Heart left ventricle (tissue), 16 donors: ENCODE measurements around the gene DLD. TPM values are rescaled to one million over a fixed set of nuclear protein-coding genes. Genes with fewer than 3 reads are reported as not detected.

Experiments
- ATAC-seq, 4 donors: fragments of 200-7000 bp; cut with Tn5 transposase; one replicate each; pipeline ENCODE4 v1.9.1; 2020 to 2022; ENCODE audit warnings: moderate library complexity in 4 of 4, mild to moderate bottlenecking in 3 of 4, moderate number of reproducible peaks in 1 of 4
- DNase-seq, 5 donors: peaks; one replicate each; pipeline ENCODE4 v3.0.0-alpha.2; 2020
- H3K27ac ChIP-seq, 12 donors: fragments of 200-600 bp; sonication (generic) in 4 of 12; one replicate each; pipeline versions ENCODE4 v1.5.0 to v1.8.0; 2016 to 2022; ENCODE audit warnings: mild to moderate bottlenecking in 2 of 12
- H3K27me3 ChIP-seq, 9 donors: fragments of 200-600 bp; sonication (generic) in 2 of 9; one replicate each; pipeline versions ENCODE4 v1.5.1 to v1.8.0; 2016 to 2022; ENCODE audit warnings: mild to moderate bottlenecking in 3 of 9
- H3K36me3 ChIP-seq, 9 donors: fragments of 200-600 bp; sonication (generic) in 2 of 9; one replicate each; pipeline versions ENCODE4 v1.5.0 to v1.8.0; 2018 to 2022; ENCODE audit warnings: mild to moderate bottlenecking in 2 of 9
- H3K4me1 ChIP-seq, 12 donors: fragments of 200-600 bp; sonication (generic) in 4 of 12; one replicate each; pipeline versions ENCODE4 v1.5.0 to v1.8.0; 2016 to 2022; ENCODE audit warnings: mild to moderate bottlenecking in 3 of 12
- H3K4me3 ChIP-seq, 12 donors: fragments of 200-600 bp; sonication (generic) in 4 of 12; one replicate each; pipeline versions ENCODE4 v1.5.0 to v1.8.0; 2017 to 2022; ENCODE audit warnings: mild to moderate bottlenecking in 9 of 12, moderate library complexity in 4 of 12
- H3K9me3 ChIP-seq, 12 donors: fragments of 200-600 bp; sonication (generic) in 4 of 12; one replicate each; pipeline versions ENCODE4 v1.5.0 to v1.8.0; 2016 to 2022; ENCODE audit warnings: mild to moderate bottlenecking in 1 of 12
- POLR2A ChIP-seq, 2 donors: fragments of 450-650 bp; IDR thresholded peaks; one replicate each; pipeline ENCODE4 v1.6.1; 2017; ENCODE audit warnings: antibody characterized with exemption in 2 of 2, mild to moderate bottlenecking in 2 of 2, moderate library complexity in 2 of 2
- WGBS, 4 donors: extraction: QIAGEN DNeasy Blood & Tissue Kit in 2 of 4; methylation state at CpG; one replicate each; pipeline versions ENCODE4 v1.1.5 to v1.1.7; 2013 to 2018; 5-methylcytosine and 5-hydroxymethylcytosine counted together
- intact Hi-C, 10 donors: fragments of 100-400 bp; cut with DNase I; formaldehyde crosslinking; loops; one replicate each; pipeline versions ENCODE4 v1.11.1 to v1.14.2; 2022
- long read RNA-seq, 3 donors: library from polyadenylated mRNA; unstranded; transcript quantifications; one replicate each; pipeline ENCODE4 v2.0.0, GENCODE V29; 2020 to 2021
- polyA plus RNA-seq, 2 donors: library from polyadenylated mRNA; stranded (reverse); fragments of 200-250 nt; gene quantifications; one replicate each; pipeline ENCODE4 v1.2.3, GENCODE V29; 2013
- total RNA-seq, 9 donors: library from RNA; depleted of rRNA in 2 of 9; stranded (reverse); fragments of >200 nt in 2 of 9; fragmentation: NEBNext Ultra II Directional in 3 of 9; extraction: Animal tissue kit (Norgen Biotek cat#: 25700) in 3 of 9; gene quantifications; one replicate each; pipeline versions ENCODE4 v1.1.0 to v1.2.4, GENCODE V29; 2016 to 2023
- TF ChIP-seq, protein P1 (sequence below), 12 donors: fragments of 200-600 bp; sonication (generic) in 4 of 12; IDR thresholded peaks; one replicate each; pipeline versions ENCODE4 v1.5.0 to v1.8.0; 2018 to 2022; ENCODE audit warnings: antibody characterized with exemption in 12 of 12, mild to moderate bottlenecking in 5 of 12
- donor health status: ischemic (EF 13 %, LVEDD 7.1; RV severe dilation, severe dysfunction).
- donor health status: healthy with polysubstance abuse.
- donor health status: DM: no; HTN: yes; CAD: no.
- donor health status: DM: no; HTN: no; CAD: no.
- donor health status: ischemic (EF 25% LVEDD 6.9; RV normal size, moderate dysfunction).
- donor health status: ischemic (EF 25% LVEDD 5.7; RV mildly dilated, moderate dysfunction).
- donor health status: healthy.
- donor health status: DM: yes; HTN: yes; CAD: no.
- donor health status: ischemic (EF 35%, LVEDD 5.7; RV mildly dilated, moderate dysfunction).
- donor health status: nonischemic (EF 11% LVEDD 7.7; RV severe dilation, severe dysfunction).
- donor health status: DM: yes; HTN: yes; CAD: no.
- donor health status: PGD.
- donor health status: ischemic (EF 29% LVEDD 5.4; RV normal size, mild dysfunction).
- donor health status: nonischemic (EF 23%, LVEDD 6.1; RV moderate dilation, normal function).

DLD gene, protein sequence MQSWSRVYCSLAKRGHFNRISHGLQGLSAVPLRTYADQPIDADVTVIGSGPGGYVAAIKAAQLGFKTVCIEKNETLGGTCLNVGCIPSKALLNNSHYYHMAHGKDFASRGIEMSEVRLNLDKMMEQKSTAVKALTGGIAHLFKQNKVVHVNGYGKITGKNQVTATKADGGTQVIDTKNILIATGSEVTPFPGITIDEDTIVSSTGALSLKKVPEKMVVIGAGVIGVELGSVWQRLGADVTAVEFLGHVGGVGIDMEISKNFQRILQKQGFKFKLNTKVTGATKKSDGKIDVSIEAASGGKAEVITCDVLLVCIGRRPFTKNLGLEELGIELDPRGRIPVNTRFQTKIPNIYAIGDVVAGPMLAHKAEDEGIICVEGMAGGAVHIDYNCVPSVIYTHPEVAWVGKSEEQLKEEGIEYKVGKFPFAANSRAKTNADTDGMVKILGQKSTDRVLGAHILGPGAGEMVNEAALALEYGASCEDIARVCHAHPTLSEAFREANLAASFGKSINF
- total RNA-seq, result 100 to 1,000 TPM; 154 to 426 (median 287) TPM
- 100 to 1,000 TPM in 1 of 2 donors, 10 to 100 TPM in 1; 55.3 to 276 TPM for polyA plus RNA-seq
- long read RNA-seq, donor 1, transcript DLD-201 (14 exons, 3,755 nt), result major isoform, 976 of 1,040 reads
- long read RNA-seq, donor 1, partial matches to known transcripts, result 38 of 1,040 reads
- long read RNA-seq, donor 1, other reads (novel, unspliced or antisense), result 26 of 1,040 reads
- long read RNA-seq, donor 2, transcript DLD-201 (14 exons, 3,755 nt), result major isoform, 2,549 of 2,755 reads
- long read RNA-seq, donor 2, partial matches to known transcripts, result 115 of 2,755 reads
- long read RNA-seq, donor 2, other reads (novel, unspliced or antisense), result 88 of 2,755 reads
- long read RNA-seq, donor 3, transcript DLD-201 (14 exons, 3,755 nt), result major isoform, 492 of 539 reads
- long read RNA-seq, donor 3, partial matches to known transcripts, result 25 of 539 reads
- long read RNA-seq, donor 3, other reads (novel, unspliced or antisense), result 21 of 539 reads

DNA sequence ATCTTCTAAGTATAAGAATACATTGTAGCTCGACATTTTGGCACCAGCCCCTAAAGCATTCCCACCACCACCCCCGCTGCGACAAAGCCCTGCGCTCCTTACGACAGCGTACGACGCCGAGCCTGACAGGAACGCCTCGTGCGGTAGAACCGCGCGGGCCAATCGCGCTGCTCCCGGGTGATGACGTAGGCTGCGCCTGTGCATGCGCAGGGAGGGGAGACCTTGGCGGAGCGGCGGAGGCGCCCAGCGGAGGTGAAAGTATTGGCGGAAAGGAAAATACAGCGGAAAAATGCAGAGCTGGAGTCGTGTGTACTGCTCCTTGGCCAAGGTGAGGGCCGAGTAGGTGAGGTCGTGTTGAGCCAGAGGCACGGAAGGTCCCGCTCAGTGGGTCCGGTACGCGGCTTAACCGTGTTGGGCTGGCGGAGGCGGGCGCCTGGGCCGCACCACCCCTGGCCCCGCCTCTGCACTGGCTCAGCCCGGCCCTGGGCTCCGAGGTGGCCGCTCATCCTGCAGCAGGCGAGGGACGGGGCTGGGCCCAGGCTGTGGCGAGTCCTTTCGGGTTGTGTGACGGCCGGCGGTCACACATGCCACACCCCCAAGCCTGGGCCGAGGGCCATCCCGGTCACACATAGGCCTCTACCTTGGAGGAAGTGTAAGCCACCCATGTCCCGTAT lies at the start of gene DLD:
Gene DLD (plus strand): TSS at position 222 of the 674 bp plus-strand sequence. CDS start 68 bp downstream, at position 290.
- Histone ChIP-seq H3K36me3 (peaks cover 0 to 32% (median 29%) of the 10 kb centered on the region in 9 donors), H3K27ac (peak within 1 kb of the TSS; percentile 91 to 99 (median 96)), H3K4me3 (peak within 1 kb of the TSS; percentile 40 to 94 (median 76)), H3K27me3 (no peaks in the 10 kb centered on the region), H3K9me3 (no peaks in the 10 kb centered on the region), H3K4me1 (peaks cover 7 to 50% (median 38%) of the 10 kb centered on the region in 12 donors)
- 0% methylated on average over 43 to 55 of the region's 55 CpGs for WGBS, 4 donors
- DNase-seq, result peak; percentile 95 to 97 (median 97)
- TF ChIP-seq, protein P1, sequence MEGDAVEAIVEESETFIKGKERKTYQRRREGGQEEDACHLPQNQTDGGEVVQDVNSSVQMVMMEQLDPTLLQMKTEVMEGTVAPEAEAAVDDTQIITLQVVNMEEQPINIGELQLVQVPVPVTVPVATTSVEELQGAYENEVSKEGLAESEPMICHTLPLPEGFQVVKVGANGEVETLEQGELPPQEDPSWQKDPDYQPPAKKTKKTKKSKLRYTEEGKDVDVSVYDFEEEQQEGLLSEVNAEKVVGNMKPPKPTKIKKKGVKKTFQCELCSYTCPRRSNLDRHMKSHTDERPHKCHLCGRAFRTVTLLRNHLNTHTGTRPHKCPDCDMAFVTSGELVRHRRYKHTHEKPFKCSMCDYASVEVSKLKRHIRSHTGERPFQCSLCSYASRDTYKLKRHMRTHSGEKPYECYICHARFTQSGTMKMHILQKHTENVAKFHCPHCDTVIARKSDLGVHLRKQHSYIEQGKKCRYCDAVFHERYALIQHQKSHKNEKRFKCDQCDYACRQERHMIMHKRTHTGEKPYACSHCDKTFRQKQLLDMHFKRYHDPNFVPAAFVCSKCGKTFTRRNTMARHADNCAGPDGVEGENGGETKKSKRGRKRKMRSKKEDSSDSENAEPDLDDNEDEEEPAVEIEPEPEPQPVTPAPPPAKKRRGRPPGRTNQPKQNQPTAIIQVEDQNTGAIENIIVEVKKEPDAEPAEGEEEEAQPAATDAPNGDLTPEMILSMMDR (IDR thresholded peaks at IDR 0.05), result peak in 1 of 12 donors; percentile 15
- TF ChIP-seq POLR2A (IDR thresholded peaks at IDR 0.05), result peak in 1 of 2 donors; percentile 92
- intact Hi-C loops, result loop anchor here in 6 of 10 donors (2.0 to 10.0 kb wide), 7 partner anchors 104 to 636 kb away; partner anchors contain the start of genes LAMB1 (in 2 of the 6) and PNPLA8 (in 1 of the 6)
- ATAC-seq, result peak; percentile 98 to 99 (median 99)

DNA sequence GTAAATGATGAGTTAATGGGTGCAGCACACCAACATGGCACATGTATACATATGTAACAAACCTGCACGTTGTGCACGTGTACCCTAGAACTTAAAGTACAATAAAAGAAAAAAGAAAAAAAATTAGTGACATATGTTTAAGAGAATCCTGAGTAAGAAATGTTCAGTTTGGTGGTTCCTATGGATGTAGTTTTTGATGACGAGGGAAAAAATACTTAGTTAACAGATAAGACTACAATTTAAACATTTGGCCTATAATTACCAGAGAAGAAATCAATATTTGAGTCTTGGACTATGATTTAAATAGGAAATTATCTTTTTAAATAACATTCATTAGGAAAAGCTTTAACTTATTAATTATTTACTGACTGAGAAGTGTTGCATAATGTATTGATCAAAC lies 48.8 kb upstream of the DLD start:
- intact Hi-C loops, result no loop called here
- Histone ChIP-seq H3K27ac (no peak overlapping the region), H3K27me3 (no peaks in the 10 kb centered on the region), H3K4me3 (no peak overlapping the region), H3K9me3 (no peaks in the 10 kb centered on the region), H3K4me1 (peaks cover 0 to 7% (median 0%) of the 10 kb centered on the region in 12 donors), H3K36me3 (no peaks in the 10 kb centered on the region)
- ATAC-seq (no peak), DNase-seq (no peak)
- TF ChIP-seq, protein P1 (IDR thresholded peaks at IDR 0.05), result no peak
- no peak for TF ChIP-seq POLR2A (IDR thresholded peaks at IDR 0.05)
- WGBS, 4 donors, result 91 to 97% (median 93%) methylated on average over 3 of the region's 3 CpGs

DNA sequence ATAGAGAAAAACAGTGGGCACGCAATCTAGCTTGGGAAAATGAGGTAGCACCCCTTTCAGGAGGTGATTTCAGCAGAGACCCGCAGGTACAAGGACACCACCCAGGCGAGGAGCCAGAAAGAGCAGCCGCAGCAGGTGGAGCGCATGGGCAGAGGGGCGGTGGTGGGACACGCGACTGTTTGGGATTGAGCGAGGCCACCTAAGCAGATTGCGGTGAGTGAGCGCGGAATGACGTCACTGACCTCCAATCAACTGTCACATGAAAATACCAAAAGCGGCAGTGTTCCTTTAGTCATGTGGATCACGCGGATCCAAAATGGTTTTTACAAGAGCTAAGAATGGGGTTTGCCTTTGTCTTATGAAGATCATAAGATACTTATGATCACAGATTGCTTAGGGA lies 47.8 kb upstream of the DLD start:
- DNase-seq (no peak), ATAC-seq (no peak)
- Histone ChIP-seq H3K27me3 (no peaks in the 10 kb centered on the region), H3K4me1 (peaks cover 0 to 7% (median 0%) of the 10 kb centered on the region in 12 donors), H3K9me3 (no peaks in the 10 kb centered on the region), H3K4me3 (no peak overlapping the region), H3K36me3 (no peaks in the 10 kb centered on the region), H3K27ac (no peak overlapping the region)
- 89 to 94% (median 92%) methylated on average over 16 of the region's 16 CpGs for WGBS, 4 donors
- intact Hi-C loops, result no loop called here
- no peak for TF ChIP-seq POLR2A (IDR thresholded peaks at IDR 0.05)
- TF ChIP-seq, protein P1 (IDR thresholded peaks at IDR 0.05), result no peak
